Hippocampal formation (tissue), 2 donors: ENCODE measurements around the gene MEX3B.
A peak's percentile ranks its signal among the peaks of the same experiment; 100 is the strongest.

Experiments used
- DNase-seq, 2 donors: peaks; one replicate each; lab custom pipeline; 2025; lab: John Stamatoyannopoulos, UW

The MEX3B gene

GRCh38 chr15:82045892-82046665, at the start of gene MEX3B:
Gene MEX3B (minus strand): TSS chr15:82046018. CDS start chr15:82045705, 313 bp downstream.
- DNase-seq: peak; percentile 96

DNA sequence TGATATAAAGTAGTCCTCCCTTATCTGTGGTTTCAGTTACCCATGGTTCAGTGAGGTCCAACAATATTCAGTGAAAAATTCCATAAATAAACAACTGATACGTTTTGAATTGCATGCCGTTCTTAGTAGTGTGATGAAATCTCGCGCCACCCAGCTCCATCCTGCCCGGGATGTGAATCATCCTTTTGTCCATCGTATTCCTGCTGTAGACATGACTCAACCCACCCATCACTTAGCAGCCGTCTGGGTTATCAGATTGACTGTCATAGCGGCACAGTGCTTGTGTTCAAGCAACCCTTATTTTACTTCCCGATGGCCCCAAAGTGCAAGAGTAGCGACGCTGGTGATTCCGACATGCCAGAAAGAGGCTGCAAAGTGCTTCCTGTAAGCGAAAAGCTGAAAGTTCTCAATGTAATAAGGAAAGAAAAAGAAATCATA, 48.0 kb upstream of the MEX3B start:
- no peak for DNase-seq

- DNase-seq: no peak
These were observed 47.5 kb upstream of the MEX3B start for GRCh38 chr15:82093325-82093724.

- no peak for DNase-seq
These were observed 45.9 kb upstream of the MEX3B start for GRCh38 chr15:82091636-82092140.

DNA sequence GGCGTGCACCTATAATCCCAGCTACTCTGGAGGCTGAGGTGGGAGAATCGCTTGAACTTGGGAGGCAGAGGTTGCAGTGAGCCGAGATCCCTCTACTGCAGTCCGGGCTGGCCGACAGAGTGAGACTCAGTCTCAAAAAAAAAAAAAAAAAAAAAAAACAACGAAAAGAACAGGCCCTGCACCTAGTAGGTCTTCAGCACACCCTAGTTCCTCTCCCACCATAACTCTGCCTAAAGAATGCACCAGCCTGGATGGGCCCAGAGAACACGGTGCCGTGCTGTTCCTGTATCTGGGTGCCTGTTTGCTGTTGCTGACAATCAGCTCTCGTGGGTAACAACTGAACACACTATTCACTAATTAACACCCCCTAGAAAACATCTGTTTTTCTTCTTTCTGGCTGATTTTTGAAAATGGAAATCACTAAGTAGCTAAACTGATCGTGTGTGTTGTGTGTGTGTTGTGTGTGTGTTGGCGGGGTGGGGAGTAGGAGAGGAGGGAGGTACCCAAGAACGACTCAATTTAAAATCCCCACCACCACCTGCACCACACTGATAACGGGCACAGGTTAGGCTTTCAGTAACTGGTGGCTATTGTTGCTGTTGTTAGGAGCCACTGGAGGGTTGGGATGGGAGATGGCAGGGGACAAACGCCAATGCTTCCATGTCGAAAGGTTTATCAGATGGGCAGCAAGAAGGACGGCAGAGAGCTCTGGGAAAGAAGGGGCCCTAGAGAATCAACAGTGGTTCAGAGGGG, 40.6 kb upstream of the MEX3B start:
- no peak for DNase-seq

GRCh38 chr15:82081914-82082762, 36.3 kb upstream of the MEX3B start:
- DNase-seq: no peak

DNA sequence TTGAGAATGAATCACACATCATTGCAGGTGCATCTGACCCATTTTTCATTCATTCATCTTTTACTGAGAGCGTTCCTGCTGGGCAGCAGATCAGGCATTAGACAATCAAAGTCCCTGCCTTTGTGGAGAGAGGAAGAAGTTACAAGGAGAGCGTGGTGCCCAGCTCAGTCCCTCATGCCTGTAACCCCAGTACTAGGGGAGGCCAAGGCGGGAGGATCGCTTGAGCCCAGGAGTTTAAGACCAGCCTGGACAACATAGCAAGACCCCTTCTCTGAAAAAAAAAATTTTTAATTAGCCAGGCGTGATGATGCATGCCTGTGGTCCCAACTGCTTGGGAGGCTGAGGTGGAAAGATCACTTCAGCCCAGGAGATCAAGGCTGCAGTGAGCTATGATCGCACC, 35.0 kb upstream of the MEX3B start:
- no peak for DNase-seq

DNA sequence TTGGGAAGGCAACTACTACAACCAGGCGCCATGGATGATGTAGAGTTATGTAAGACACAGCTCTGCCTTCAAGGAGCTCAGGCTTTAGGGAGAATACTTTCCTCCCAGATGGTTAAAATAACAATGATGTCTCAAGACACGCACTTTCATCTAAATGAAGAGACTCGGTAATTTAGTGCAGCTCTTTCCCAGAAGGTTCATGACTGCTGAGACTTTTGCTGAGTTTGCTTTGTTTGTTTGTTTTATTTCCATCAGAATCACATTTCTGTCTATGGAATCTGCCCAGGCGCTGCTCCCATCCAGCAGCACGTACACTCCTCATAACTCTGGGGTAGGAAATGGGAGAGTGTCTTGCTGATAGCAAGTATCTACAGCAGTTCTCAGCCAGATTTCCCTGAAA, 33.9 kb upstream of the MEX3B start:
- no peak for DNase-seq

DNA sequence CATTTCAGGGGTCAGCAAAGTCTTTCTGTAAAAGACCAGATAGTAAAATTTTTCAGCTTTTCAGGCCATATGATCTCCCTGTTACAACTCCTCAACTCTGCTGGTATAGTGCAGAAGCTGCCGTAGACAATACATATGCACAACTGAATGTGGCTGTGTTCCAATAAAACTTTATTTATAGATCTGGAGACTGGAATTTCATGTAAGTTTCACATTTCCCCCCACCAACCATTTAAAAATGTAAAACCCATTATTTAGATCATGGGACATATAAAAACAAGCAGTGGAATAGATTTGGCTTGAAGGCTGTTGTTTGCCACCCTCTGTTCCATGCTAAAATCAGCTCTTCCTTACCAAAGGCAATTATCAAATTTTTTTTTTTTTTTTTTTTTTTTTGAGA, 28.8 kb upstream of the MEX3B start:
- no peak for DNase-seq

- no peak for DNase-seq
These were observed 27.2 kb upstream of the MEX3B start for GRCh38 chr15:82072926-82073537.

- no peak for DNase-seq
These were observed 20.6 kb upstream of the MEX3B start for GRCh38 chr15:82066455-82066854.

DNA sequence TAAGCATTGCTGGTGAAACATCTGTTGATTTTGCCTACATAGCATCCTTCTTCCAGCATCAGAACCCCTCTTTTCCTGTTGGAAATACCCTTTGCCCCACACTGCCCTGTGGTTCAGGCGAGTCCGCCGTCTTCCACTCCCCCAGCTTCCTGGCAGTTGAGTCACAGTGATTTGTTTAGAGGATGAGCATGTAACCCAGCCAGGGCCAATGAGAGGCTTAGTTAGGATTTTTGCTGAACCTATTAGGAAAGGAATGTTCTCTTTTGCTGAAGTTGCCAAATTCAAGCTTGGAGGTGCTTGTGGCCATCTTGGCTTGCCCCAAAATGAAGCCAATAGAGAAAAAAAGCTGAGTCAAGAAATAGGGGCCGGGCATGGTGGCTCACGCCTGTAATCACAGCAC, 19.0 kb upstream of the MEX3B start:
- no peak for DNase-seq

- DNase-seq: no peak
These were observed 16.9 kb upstream of the MEX3B start for GRCh38 chr15:82062479-82063454.

DNA sequence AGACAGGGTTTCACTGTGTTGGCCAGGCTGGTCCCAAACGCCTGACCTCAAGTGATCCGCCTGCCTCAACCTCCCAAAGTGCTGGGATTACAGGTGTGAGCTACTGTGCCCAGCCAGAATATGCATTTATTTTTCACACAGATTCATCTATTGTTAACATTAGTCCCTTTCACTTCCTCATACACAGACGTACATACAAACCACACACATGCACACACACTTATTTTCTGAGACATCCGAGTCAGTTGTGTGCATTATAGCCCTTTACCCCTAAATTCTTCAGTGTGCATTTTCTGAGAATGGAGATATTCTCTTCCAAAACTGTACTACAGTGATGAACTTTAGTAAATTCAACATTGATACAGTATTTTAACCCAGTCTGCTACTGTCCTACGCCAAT, 15.0 kb upstream of the MEX3B start:
- no peak for DNase-seq

DNA sequence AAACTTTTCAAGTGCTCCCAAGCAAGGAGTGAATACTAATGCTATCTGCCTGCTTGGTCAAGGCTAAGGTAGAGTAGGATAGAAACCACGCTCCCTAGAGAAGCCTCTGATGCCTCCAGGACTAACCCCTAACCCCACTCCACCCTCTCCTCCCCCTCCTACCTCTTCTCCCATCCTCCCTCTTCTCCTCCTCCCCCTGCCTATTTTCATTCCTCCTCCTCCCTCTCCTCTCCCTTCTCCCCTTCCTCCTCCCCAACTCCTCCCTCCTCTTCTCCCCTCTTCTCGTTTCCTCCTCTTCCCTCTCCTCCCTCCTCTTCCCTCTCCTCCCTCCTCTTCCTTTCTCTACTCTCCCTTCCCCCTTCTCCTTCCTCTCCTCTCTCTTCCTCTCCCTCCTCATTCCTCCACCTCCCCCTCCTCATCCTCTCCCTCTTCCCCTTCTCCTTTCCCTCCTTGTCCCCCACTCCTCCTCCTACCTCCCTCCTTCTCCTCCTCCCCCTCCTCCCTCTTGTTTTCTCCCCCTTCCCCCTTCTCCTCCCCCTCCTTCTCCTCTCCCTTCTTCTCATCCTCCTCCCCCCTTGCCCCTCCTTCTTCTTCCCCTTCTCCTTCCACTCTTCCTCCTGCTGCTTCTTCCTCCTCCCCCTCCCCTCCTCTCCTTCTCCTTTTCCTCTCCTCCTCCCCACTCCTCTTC, 12.8 kb upstream of the MEX3B start:
- no peak for DNase-seq

- DNase-seq: no peak
These were observed 12.2 kb upstream of the MEX3B start for GRCh38 chr15:82058026-82058425.

DNA sequence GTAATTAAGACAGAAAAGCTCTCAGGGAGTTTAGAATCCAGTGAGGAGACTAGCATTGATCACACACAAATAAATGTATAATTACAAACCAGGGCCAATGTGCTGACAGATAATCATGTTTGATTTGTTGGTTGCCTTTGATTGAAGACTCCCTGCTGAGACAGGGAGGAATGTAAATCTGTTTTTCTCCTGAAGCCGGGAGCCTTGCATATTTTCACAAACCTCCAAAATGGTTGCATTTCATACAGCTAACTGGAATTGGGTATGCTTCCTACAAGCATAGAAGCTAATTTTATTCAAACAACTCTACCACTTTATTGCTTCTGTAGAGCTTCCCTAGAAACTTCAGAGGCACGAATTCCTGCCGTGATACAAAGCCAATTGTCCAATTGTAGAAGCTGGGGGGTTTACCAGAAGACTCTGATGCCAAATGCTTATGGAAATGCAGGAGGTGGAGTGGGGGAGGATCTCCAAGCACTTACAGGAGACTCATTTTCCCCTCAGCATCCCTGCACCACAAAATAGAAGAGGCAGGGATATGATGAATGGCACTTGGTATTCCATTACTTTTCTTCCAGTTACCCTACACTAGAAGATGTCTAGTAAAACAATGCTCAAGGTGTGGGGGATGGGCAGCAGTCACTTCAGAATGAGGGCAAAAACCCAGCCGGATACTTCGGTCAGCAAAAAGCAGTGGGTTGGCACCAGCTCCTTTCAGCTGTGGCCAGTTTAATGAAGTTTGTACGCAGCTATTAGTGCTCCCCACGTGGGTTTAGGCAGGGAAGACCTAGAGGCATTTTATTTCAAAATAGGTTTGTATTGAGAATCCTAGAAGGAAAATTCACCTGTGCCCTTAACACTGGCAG, 11.4 kb upstream of the MEX3B start:
- no peak for DNase-seq

- DNase-seq: no peak
These were observed 6.9 kb upstream of the MEX3B start for GRCh38 chr15:82052751-82053150.

DNA sequence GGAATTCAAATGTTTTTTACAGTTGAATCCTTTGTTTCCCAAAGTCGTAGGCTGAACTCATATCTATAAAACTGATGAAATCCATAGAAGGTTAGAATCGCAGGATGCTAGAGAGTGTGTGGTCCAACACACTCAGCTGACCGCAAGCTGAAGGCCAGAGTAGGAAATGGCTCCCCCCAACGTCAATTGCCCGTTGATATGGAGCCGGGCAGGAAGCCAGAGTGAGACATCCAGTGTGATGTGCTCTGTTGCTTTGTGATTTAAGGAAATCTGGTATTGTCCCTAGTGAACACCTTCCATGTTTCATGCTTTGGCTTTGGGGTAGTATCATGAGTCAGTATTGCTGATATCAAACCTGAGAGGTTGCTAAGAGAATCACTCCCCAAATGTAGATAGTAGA, 5.8 kb upstream of the MEX3B start:
- peak in 1 of 2 donors; percentile 23 for DNase-seq
